Stimulated activated CD4-positive, alpha-beta T cell treated with anti-CD3 and anti-CD28 coated beads, Interleukin-12 subunit alpha, Interleukin-12 subunit beta, amount 100 ng/mL, for 24 hours (primary cell): ENCODE measurements around the gene SERPINE1.

Source experiments
- DNase-seq, 2 experiments: peaks; one replicate each; pipeline ENCODE4 v3.0.0-alpha.2; 2020; ENCODE audit warnings: low read depth in 2 of 2

The SERPINE1 gene

GRCh38 chr7:101154693-101155102, 27.8 kb downstream of the SERPINE1 start:
- no peak for DNase-seq

GRCh38 chr7:101155303-101155702, 28.4 kb downstream of the SERPINE1 start:
- no peak for DNase-seq

GRCh38 chr7:101156277-101156676, 29.4 kb downstream of the SERPINE1 start:
- no peak for DNase-seq

- DNase-seq, result no peak
Observed at GRCh38 chr7:101156866-101157589, 30.1 kb downstream of the SERPINE1 start.

GRCh38 chr7:101159696-101160674, 33.1 kb downstream of the SERPINE1 start:
- no peak for DNase-seq

- DNase-seq, result no peak
Observed at GRCh38 chr7:101160910-101161309, 34.0 kb downstream of the SERPINE1 start.

- no peak for DNase-seq
Observed at GRCh38 chr7:101161692-101162471, 35.0 kb downstream of the SERPINE1 start.

- no peak for DNase-seq
Observed at GRCh38 chr7:101162551-101163278, 35.8 kb downstream of the SERPINE1 start.

- no peak for DNase-seq
Observed at GRCh38 chr7:101163279-101164070, 36.6 kb downstream of the SERPINE1 start.

GRCh38 chr7:101164071-101164840, 37.4 kb downstream of the SERPINE1 start:
- DNase-seq, result no peak

- DNase-seq, result peak; percentile 84 to 89
Observed at GRCh38 chr7:101165075-101165957, 38.4 kb downstream of the SERPINE1 start, which contains the start of gene VGF. Gene VGF (minus strand): TSS chr7:101165569. CDS start chr7:101164843, 726 bp downstream.

GRCh38 chr7:101165958-101166647, 39.2 kb downstream of the SERPINE1 start:
- DNase-seq, result no peak

- no peak for DNase-seq
Observed at GRCh38 chr7:101166648-101166908, 39.7 kb downstream of the SERPINE1 start.

- no peak for DNase-seq
Observed at GRCh38 chr7:101166909-101167644, 40.2 kb downstream of the SERPINE1 start.

- no peak for DNase-seq
Observed at GRCh38 chr7:101167645-101168411, 40.9 kb downstream of the SERPINE1 start.

- DNase-seq, result no peak
Observed at GRCh38 chr7:101168412-101169049, 41.6 kb downstream of the SERPINE1 start.
